Measurements from ENCODE around the gene NKG7. TPM values are rescaled to one million over a fixed set of nuclear protein-coding genes. Genes with fewer than 3 reads are reported as not detected.

NKG7 gene
- total and polyA plus RNA-seq, 2 of the 13 experiments (the other 11 are each of a cell fraction or from before 2014, with no cell fraction given) = 0.40 TPM; not detected in 1

- TF ChIP-seq ZNF225 (CRISPR knock-in tag; IDR thresholded peaks at IDR 0.05) (no peak), ZNF3 (CRISPR knock-in tag; IDR thresholded peaks at IDR 0.05) (no peak), ZNF891 (CRISPR knock-in tag; IDR thresholded peaks at IDR 0.05) (0 out of 2 replicates have a peak, but pooled peaks have one; percentile 11), CTCF (CRISPR knock-in tag; IDR thresholded peaks at IDR 0.05) (peak; percentile 14; the same call in 1 of the 2 replicates), ZBTB43 (CRISPR knock-in tag; conservative IDR thresholded peaks at IDR 0.05) (peak; percentile 76), ZMYM3 (CRISPR knock-in tag; IDR thresholded peaks at IDR 0.05) (0 out of 2 replicates have a peak, but pooled peaks have one; percentile 32), TBL1XR1 (IDR thresholded peaks at IDR 0.05; ENCODE audit: borderline replicate concordance, low read length, partially characterized antibody) (no peak), RNF2 (conservative IDR thresholded peaks at IDR 0.05; ENCODE audit: low read depth) (no peak), ZNF788 (CRISPR knock-in tag; IDR thresholded peaks at IDR 0.05; ENCODE audit: borderline replicate concordance) (no peak), PRDM15 (CRISPR knock-in tag; IDR thresholded peaks at IDR 0.05) (no peak), ZNF780A (CRISPR knock-in tag; IDR thresholded peaks at IDR 0.05) (no peak), ATF7-NPFF (CRISPR knock-in tag; IDR thresholded peaks at IDR 0.05; ENCODE audit: low read depth) (no peak), LCORL (IDR thresholded peaks at IDR 0.05) (no peak), LCORL (CRISPR knock-in tag; IDR thresholded peaks at IDR 0.05) (peak; percentile 64; the same call in 1 of the 2 replicates), PCBP1 (IDR thresholded peaks at IDR 0.05; ENCODE audit: borderline replicate concordance, low read depth, low read length) (0 out of 2 replicates have a peak, but pooled peaks have one; percentile 29), CBFB (CRISPR knock-in tag; IDR thresholded peaks at IDR 0.05) (no peak), MEIS2 (CRISPR knock-in tag; IDR thresholded peaks at IDR 0.05) (no peak), GLMP (CRISPR knock-in tag; IDR thresholded peaks at IDR 0.05; ENCODE audit: borderline replicate concordance) (no peak), ZFP62 (CRISPR knock-in tag; IDR thresholded peaks at IDR 0.05) (no peak)
Observed at GRCh38 chr19:51387924-51388389, 15.5 kb upstream of the NKG7 start, which contains the start of gene LIM2 (continued).

All from HepG2 (cell line).